ENCODE results near the gene GSG1L. TPM values are rescaled to one million over a fixed set of nuclear protein-coding genes. Genes with fewer than 3 reads are reported as not detected.

The GSG1L gene
- total and polyA plus RNA-seq, 4 donors, result 0.14 to 1.3 (median 0.24) TPM

- H3K9me3 ChIP-seq (ENCODE audit: control insufficient read depth in 4 of 4, insufficient read depth in 3 of 4, low read length in 3 of 4), result peaks cover 0 to 23% (median 0%) of the 10 kb centered on the region in 4 donors
- TF ChIP-seq, protein P1, sequence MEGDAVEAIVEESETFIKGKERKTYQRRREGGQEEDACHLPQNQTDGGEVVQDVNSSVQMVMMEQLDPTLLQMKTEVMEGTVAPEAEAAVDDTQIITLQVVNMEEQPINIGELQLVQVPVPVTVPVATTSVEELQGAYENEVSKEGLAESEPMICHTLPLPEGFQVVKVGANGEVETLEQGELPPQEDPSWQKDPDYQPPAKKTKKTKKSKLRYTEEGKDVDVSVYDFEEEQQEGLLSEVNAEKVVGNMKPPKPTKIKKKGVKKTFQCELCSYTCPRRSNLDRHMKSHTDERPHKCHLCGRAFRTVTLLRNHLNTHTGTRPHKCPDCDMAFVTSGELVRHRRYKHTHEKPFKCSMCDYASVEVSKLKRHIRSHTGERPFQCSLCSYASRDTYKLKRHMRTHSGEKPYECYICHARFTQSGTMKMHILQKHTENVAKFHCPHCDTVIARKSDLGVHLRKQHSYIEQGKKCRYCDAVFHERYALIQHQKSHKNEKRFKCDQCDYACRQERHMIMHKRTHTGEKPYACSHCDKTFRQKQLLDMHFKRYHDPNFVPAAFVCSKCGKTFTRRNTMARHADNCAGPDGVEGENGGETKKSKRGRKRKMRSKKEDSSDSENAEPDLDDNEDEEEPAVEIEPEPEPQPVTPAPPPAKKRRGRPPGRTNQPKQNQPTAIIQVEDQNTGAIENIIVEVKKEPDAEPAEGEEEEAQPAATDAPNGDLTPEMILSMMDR (IDR thresholded peaks at IDR 0.05; ENCODE audit: control extremely low read depth, extremely low read depth), result no peak
- no peak overlapping the region for H3K9ac ChIP-seq (ENCODE audit: insufficient read depth in 1 of 2, low read length in 2 of 2)
- H3K36me3 ChIP-seq (ENCODE audit: control insufficient read depth in 4 of 4, insufficient read depth in 4 of 4, low read length in 4 of 4), result no peaks in the 10 kb centered on the region
- DNase-seq, result no peak
- no peak for ATAC-seq (ENCODE audit: insufficient read depth, low FRiP score)
- H3K27me3 ChIP-seq (ENCODE audit: control insufficient read depth in 3 of 3, insufficient read depth in 3 of 3, low read length in 2 of 3), result no peaks in the 10 kb centered on the region
- no peak overlapping the region for H3K4me3 ChIP-seq
- no peaks in the 10 kb centered on the region for H3K4me1 ChIP-seq (ENCODE audit: control insufficient read depth in 5 of 5, insufficient read depth in 5 of 5, low read length in 5 of 5)
- WGBS, 2 donors, result 84 to 89% methylated on average over 9 of the region's 9 CpGs
- H3K27ac ChIP-seq (ENCODE audit: low read depth in 1 of 2, low read length in 1 of 2), result no peak overlapping the region
These were observed 249.9 kb downstream of the GSG1L start for GRCh38 chr16:27813591-27813990.

GRCh38 chr16:27811881-27812280 is 251.6 kb downstream of the GSG1L start:
- Histone ChIP-seq H3K27me3 (ENCODE audit: control insufficient read depth in 3 of 3, insufficient read depth in 3 of 3, low read length in 2 of 3) (no peaks in the 10 kb centered on the region), H3K9ac (ENCODE audit: insufficient read depth in 1 of 2, low read length in 2 of 2) (no peak overlapping the region), H3K36me3 (ENCODE audit: control insufficient read depth in 4 of 4, insufficient read depth in 4 of 4, low read length in 4 of 4) (no peaks in the 10 kb centered on the region), H3K27ac (ENCODE audit: low read depth in 1 of 2, low read length in 1 of 2) (no peak overlapping the region), H3K4me1 (ENCODE audit: control insufficient read depth in 5 of 5, insufficient read depth in 5 of 5, low read length in 5 of 5) (no peaks in the 10 kb centered on the region), H3K9me3 (ENCODE audit: control insufficient read depth in 4 of 4, insufficient read depth in 3 of 4, low read length in 3 of 4) (peaks cover 0 to 23% (median 0%) of the 10 kb centered on the region in 4 donors), H3K4me3 (no peak overlapping the region)
- TF ChIP-seq, protein P1 (IDR thresholded peaks at IDR 0.05; ENCODE audit: control extremely low read depth, extremely low read depth), result no peak
- ATAC-seq (ENCODE audit: insufficient read depth, low FRiP score) (no peak), DNase-seq (no peak)
- WGBS, 2 donors, result 88 to 89% methylated on average over 3 of the region's 3 CpGs

DNA sequence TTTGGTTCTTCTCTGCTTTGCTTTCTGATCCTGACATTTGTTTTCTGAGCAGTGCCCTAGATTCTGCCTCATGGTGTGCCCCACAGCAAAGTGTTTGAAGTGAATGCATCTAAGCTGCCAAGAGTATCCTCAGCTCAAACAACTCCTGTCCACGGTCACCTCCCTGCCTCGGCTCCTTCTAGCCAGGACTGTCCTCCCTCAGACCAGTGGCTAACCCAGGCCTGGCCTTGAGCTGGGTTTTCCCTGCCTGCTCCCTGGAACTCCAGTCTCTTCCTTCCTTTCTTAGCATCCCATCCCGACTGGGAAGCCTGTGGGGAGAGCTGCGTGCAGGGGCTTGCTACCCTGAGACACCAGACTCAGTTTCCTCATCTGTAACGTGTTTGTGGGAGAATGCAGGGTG is 256.5 kb downstream of the GSG1L start:
- Histone ChIP-seq H3K4me1 (ENCODE audit: control insufficient read depth in 5 of 5, insufficient read depth in 5 of 5, low read length in 5 of 5) (no peaks in the 10 kb centered on the region), H3K9ac (ENCODE audit: insufficient read depth in 1 of 2, low read length in 2 of 2) (no peak overlapping the region), H3K27me3 (ENCODE audit: control insufficient read depth in 3 of 3, insufficient read depth in 3 of 3, low read length in 2 of 3) (peaks cover 0 to 2% (median 0%) of the 10 kb centered on the region in 3 donors), H3K4me3 (no peak overlapping the region), H3K27ac (ENCODE audit: low read depth in 1 of 2, low read length in 1 of 2) (no peak overlapping the region), H3K9me3 (ENCODE audit: control insufficient read depth in 4 of 4, insufficient read depth in 3 of 4, low read length in 3 of 4) (peaks cover 0 to 16% (median 0%) of the 10 kb centered on the region in 4 donors), H3K36me3 (ENCODE audit: control insufficient read depth in 4 of 4, insufficient read depth in 4 of 4, low read length in 4 of 4) (no peaks in the 10 kb centered on the region)
- WGBS, 2 donors, result 55 to 69% methylated on average over 5 of the region's 5 CpGs
- no peak for DNase-seq
- TF ChIP-seq, protein P1 (IDR thresholded peaks at IDR 0.05; ENCODE audit: control extremely low read depth, extremely low read depth), result no peak
- no peak for ATAC-seq (ENCODE audit: insufficient read depth, low FRiP score)

DNA sequence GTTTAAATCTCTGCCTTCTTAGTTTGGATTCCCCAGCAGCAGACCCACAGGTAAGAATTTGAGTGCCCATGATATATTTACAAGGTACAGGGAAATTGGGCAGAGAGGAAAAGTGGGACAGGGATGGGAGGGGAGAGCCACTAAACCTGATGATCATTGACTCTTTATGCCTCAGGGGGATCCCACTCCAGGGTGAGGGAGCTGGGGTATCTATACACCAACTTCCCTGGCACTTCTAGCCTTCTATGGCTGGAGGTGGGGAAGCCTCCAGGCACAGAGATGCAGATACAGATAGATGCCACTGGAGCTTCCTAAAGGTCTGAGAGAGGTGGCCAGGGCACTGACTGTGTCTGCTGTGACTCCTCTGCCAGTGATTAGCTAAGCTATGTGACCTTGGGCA is 257.1 kb downstream of the GSG1L start:
- DNase-seq (no peak), ATAC-seq (ENCODE audit: insufficient read depth, low FRiP score) (no peak)
- no peaks in the 10 kb centered on the region for H3K4me1 ChIP-seq (ENCODE audit: control insufficient read depth in 5 of 5, insufficient read depth in 5 of 5, low read length in 5 of 5)
- H3K27me3 ChIP-seq (ENCODE audit: control insufficient read depth in 3 of 3, insufficient read depth in 3 of 3, low read length in 2 of 3), result peaks cover 0 to 2% (median 0%) of the 10 kb centered on the region in 3 donors
- TF ChIP-seq, protein P1 (IDR thresholded peaks at IDR 0.05; ENCODE audit: control extremely low read depth, extremely low read depth), result no peak
- H3K36me3 ChIP-seq (ENCODE audit: control insufficient read depth in 4 of 4, insufficient read depth in 4 of 4, low read length in 4 of 4), result no peaks in the 10 kb centered on the region
- no peak overlapping the region for H3K27ac ChIP-seq (ENCODE audit: low read depth in 1 of 2, low read length in 1 of 2)
- H3K9ac ChIP-seq (ENCODE audit: insufficient read depth in 1 of 2, low read length in 2 of 2), result no peak overlapping the region
- peaks cover 0 to 16% (median 0%) of the 10 kb centered on the region in 4 donors for H3K9me3 ChIP-seq (ENCODE audit: control insufficient read depth in 4 of 4, insufficient read depth in 3 of 4, low read length in 3 of 4)
- no peak overlapping the region for H3K4me3 ChIP-seq
